Gastroesophageal sphincter (tissue), 4 donors: Measurements from ENCODE around the gene TRAK2. TPM values are rescaled to one million over a fixed set of nuclear protein-coding genes. Genes with fewer than 3 reads are reported as not detected.

Source experiments
- ATAC-seq: fragments of 150-250 bp; one replicate; pipeline ENCODE4 v1.9.1; 2016; ENCODE audit warnings: mild to moderate bottlenecking, moderate library complexity
- H3K27ac ChIP-seq, 4 donors: fragments of 200-600 bp; sonication (generic) in 3 of 4; 1 replicate in 3 of 4; 2 replicates in 1 of 4; pipeline ENCODE4 v1.5.1; 2016 to 2019
- H3K27me3 ChIP-seq: fragments of 200-600 bp; sonication (generic); one replicate; pipeline ENCODE4 v1.5.1; 2019
- H3K36me3 ChIP-seq, 2 donors: fragments of 200-600 bp; sonication (generic); one replicate each; pipeline ENCODE4 v1.5.1; 2019; ENCODE audit warnings: control low read depth in 1 of 2
- H3K4me1 ChIP-seq, 3 donors: fragments of 200-600 bp; sonication (generic); 1 replicate in 2 of 3; 2 replicates in 1 of 3; pipeline ENCODE4 v1.5.1; 2016 to 2019; ENCODE audit warnings: control low read depth in 2 of 3
- H3K4me3 ChIP-seq, 2 donors: fragments of 200-600 bp; sonication (generic); one replicate each; pipeline ENCODE4 v1.5.1; 2019; ENCODE audit warnings: mild to moderate bottlenecking in 1 of 2, moderate library complexity in 1 of 2
- H3K9me3 ChIP-seq, 3 donors: fragments of 200-600 bp; sonication (generic); one replicate each; pipeline ENCODE4 v1.5.1; 2017 to 2019; ENCODE audit warnings: control low read depth in 2 of 3
- EP300 ChIP-seq: sonication (generic); formaldehyde crosslinking; IDR thresholded peaks from one replicate; pipeline ENCODE4 v1.6.1; 2017; ENCODE audit warnings: antibody characterized with exemption, mild to moderate bottlenecking
- POLR2A ChIP-seq, 2 donors: fragments of 450-650 bp; IDR thresholded peaks; one replicate each; pipeline ENCODE4 v1.6.1; 2017; ENCODE audit warnings: antibody characterized with exemption in 2 of 2, mild to moderate bottlenecking in 2 of 2, moderate library complexity in 1 of 2
- POLR2AphosphoS5 ChIP-seq: sonication (generic); formaldehyde crosslinking; IDR thresholded peaks from one replicate; pipeline ENCODE4 v1.6.1; 2017; ENCODE audit warnings: antibody characterized with exemption
- WGBS, 2 donors: methylation state at CpG; one replicate each; pipeline ENCODE4 v1.1.5; 2018; ENCODE audit warnings: low coverage in 1 of 2; 5-methylcytosine and 5-hydroxymethylcytosine counted together
- total RNA-seq, 4 donors: library from RNA; depleted of rRNA; stranded (reverse); fragments of >200 nt; gene quantifications; one replicate each; pipeline ENCODE4 v1.1.0, GENCODE V29; 2016
- TF ChIP-seq, protein P1 (sequence below), 4 experiments: fragments of 200-600 bp in 2 of 4; fragments of 450-650 bp in 2 of 4; sonication (generic) in 1 of 4; IDR thresholded peaks; one replicate each; pipeline ENCODE4 v1.5.1; 2017 to 2019; ENCODE audit warnings: antibody characterized with exemption in 4 of 4, mild to moderate bottlenecking in 2 of 4, moderate library complexity in 2 of 4

The TRAK2 gene, protein sequence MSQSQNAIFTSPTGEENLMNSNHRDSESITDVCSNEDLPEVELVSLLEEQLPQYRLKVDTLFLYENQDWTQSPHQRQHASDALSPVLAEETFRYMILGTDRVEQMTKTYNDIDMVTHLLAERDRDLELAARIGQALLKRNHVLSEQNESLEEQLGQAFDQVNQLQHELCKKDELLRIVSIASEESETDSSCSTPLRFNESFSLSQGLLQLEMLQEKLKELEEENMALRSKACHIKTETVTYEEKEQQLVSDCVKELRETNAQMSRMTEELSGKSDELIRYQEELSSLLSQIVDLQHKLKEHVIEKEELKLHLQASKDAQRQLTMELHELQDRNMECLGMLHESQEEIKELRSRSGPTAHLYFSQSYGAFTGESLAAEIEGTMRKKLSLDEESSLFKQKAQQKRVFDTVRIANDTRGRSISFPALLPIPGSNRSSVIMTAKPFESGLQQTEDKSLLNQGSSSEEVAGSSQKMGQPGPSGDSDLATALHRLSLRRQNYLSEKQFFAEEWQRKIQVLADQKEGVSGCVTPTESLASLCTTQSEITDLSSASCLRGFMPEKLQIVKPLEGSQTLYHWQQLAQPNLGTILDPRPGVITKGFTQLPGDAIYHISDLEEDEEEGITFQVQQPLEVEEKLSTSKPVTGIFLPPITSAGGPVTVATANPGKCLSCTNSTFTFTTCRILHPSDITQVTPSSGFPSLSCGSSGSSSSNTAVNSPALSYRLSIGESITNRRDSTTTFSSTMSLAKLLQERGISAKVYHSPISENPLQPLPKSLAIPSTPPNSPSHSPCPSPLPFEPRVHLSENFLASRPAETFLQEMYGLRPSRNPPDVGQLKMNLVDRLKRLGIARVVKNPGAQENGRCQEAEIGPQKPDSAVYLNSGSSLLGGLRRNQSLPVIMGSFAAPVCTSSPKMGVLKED
- 100 to 1,000 TPM in 2 of 4 donors, 10 to 100 TPM in 2; 64.8 to 129 (median 105) TPM for total RNA-seq

DNA sequence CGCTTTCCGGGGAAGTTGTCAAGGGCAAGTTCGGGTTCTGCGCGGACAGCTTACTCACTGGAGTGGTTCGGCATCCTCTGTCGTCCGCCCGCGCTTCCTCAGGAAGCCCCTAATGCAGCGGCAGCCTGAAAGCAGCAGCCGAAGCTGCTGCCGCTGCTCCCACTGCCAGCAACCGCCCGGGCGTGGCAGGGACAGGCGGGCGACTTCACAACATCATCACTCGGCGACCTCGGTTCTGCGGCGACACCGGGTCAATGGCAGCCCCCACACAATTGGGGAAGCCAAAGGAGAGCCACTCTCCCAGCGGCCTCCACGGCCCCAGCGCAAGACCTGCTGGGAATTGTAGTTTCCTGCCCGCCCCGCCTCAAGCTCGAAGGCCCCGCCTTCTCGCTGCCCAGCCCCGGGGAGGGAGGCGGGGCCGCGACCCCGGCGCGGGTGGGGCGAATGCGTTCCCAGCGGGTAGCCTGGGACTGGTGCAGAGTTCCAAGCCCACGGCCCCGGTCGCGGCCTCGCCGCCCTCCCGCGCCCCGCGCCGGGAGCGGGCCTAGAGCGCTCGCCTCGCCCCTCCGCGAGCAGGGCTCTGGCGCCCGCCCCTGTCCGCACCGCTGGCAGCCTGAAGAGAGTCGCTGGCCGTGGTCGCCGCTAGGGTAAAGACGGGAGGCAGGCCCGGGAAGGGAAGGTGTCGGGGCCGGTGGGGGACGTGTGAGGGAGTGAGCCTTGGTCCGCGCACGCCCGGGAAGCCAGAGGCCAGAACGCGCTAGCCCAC lies at the start of gene TRAK2, which contains the start of gene STRADB:
Gene TRAK2 (minus strand): TSS at position 167 of the 766 bp plus-strand sequence. CDS start 30,951 bp downstream, outside the sequence.
Gene STRADB (plus strand): TSS at position 449 of the 766 bp plus-strand sequence. CDS start 3,101 bp downstream, outside the sequence.
- Histone ChIP-seq H3K27me3 (no peaks in the 10 kb centered on the region), H3K36me3 (peaks cover 0 to 17% of the 10 kb centered on the region in 2 donors), H3K4me1 (peaks cover 3 to 66% (median 9%) of the 10 kb centered on the region in 3 donors), H3K9me3 (no peaks in the 10 kb centered on the region), H3K4me3 (peak within 1 kb of the TSS; percentile 66 to 92), H3K27ac (peak within 1 kb of the TSS; percentile 72 to 95 (median 92))
- TF ChIP-seq POLR2A (IDR thresholded peaks at IDR 0.05) (peak; percentile 65 to 74), POLR2AphosphoS5 (peak; percentile 81), EP300 (no peak)
- TF ChIP-seq, protein P1, sequence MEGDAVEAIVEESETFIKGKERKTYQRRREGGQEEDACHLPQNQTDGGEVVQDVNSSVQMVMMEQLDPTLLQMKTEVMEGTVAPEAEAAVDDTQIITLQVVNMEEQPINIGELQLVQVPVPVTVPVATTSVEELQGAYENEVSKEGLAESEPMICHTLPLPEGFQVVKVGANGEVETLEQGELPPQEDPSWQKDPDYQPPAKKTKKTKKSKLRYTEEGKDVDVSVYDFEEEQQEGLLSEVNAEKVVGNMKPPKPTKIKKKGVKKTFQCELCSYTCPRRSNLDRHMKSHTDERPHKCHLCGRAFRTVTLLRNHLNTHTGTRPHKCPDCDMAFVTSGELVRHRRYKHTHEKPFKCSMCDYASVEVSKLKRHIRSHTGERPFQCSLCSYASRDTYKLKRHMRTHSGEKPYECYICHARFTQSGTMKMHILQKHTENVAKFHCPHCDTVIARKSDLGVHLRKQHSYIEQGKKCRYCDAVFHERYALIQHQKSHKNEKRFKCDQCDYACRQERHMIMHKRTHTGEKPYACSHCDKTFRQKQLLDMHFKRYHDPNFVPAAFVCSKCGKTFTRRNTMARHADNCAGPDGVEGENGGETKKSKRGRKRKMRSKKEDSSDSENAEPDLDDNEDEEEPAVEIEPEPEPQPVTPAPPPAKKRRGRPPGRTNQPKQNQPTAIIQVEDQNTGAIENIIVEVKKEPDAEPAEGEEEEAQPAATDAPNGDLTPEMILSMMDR (IDR thresholded peaks at IDR 0.05): peak in 3 of 4 experiments; percentile 58 to 60 (median 59)
- ATAC-seq: peak; percentile 99
- 0% methylated on average over 2 of the region's 78 CpGs; no CpG with 5 or more reads in 1 of the 2 donors for WGBS, 2 donors

DNA sequence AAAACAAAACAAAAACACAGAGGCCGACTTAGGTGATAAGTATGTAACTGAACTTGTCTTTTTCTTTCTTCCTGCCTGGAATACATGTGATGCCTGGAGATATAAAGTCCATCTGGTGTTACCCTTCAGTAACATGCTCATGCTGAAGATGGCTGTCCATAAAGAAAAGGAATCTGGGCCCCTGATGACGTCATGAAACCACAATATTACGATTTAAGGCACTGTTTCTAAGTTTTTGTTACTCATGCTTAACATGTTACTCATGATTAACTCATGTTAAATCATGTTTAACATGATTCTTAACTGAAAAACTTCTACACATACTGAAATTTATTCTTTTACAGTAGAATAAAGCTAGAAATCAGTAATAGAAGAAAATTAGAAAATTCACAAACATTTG lies 49.3 kb upstream of the TRAK2 start:
- Histone ChIP-seq H3K4me3 (no peak overlapping the region), H3K4me1 (no peaks in the 10 kb centered on the region), H3K9me3 (peaks cover 0 to 28% (median 0%) of the 10 kb centered on the region in 3 donors), H3K36me3 (no peaks in the 10 kb centered on the region), H3K27me3 (no peaks in the 10 kb centered on the region), H3K27ac (no peak overlapping the region)
- 62 to 85% methylated on average over 3 of the region's 3 CpGs for WGBS, 2 donors
- no peak for ATAC-seq
- TF ChIP-seq POLR2A (IDR thresholded peaks at IDR 0.05) (no peak), POLR2AphosphoS5 (no peak), EP300 (no peak)
- TF ChIP-seq, protein P1 (IDR thresholded peaks at IDR 0.05): no peak

DNA sequence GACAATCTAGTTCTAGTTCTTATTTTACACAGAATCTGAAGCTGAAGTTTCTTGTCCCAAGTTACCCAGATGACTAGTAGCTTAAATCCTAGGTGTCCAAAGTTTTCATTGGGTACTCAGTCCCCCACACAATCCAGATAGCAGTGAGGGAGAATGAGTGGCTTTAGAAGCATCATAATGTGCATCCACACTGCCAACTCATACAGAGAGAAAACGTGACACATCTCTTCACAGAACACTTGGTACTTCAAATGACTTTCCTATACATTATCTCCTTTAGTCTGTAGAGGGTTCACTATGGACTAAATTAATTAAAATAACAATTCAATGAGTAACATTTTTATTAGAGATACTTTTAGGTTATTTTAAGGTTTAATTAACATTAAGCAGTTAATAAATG lies 45.5 kb upstream of the TRAK2 start:
- no peak for TF ChIP-seq EP300
- TF ChIP-seq POLR2A (IDR thresholded peaks at IDR 0.05): no peak
- TF ChIP-seq, protein P1 (IDR thresholded peaks at IDR 0.05): no peak
- no peak for TF ChIP-seq POLR2AphosphoS5
- Histone ChIP-seq H3K4me3 (no peak overlapping the region), H3K4me1 (no peaks in the 10 kb centered on the region), H3K9me3 (peaks cover 0 to 4% (median 0%) of the 10 kb centered on the region in 3 donors), H3K36me3 (no peaks in the 10 kb centered on the region), H3K27me3 (no peaks in the 10 kb centered on the region), H3K27ac (no peak overlapping the region)
- no peak for ATAC-seq
- WGBS, 2 donors: 67 to 80% methylated on average over 1 of the region's 1 CpG

DNA sequence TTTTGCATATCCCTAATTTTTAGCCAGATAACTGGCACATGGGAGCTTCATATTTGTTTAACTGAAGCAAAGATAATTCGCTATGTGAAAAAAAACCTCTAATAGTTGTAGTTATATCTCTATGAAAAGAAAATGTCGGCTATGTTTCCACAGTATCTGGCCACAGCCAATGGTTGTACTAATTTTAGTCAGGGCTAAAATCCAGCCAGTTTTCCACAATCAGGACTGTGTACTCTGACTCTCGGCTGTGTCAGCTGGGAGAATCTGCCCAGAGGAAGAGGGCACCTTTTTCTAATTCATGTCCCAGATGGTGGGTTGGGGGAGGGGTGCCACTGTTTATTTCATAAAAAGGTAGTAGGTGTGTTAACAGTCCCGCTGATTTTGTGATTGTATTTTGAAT lies 39.0 kb upstream of the TRAK2 start:
- H3K27me3 ChIP-seq: no peaks in the 10 kb centered on the region
- H3K4me3 ChIP-seq: no peak overlapping the region
- no peak overlapping the region for H3K27ac ChIP-seq
- 69 to 74% methylated on average over 4 of the region's 4 CpGs for WGBS, 2 donors
- no peaks in the 10 kb centered on the region for H3K4me1 ChIP-seq
- no peaks in the 10 kb centered on the region for H3K9me3 ChIP-seq
- H3K36me3 ChIP-seq: no peaks in the 10 kb centered on the region
- TF ChIP-seq POLR2A (IDR thresholded peaks at IDR 0.05) (no peak), POLR2AphosphoS5 (no peak), EP300 (no peak)
- TF ChIP-seq, protein P1 (IDR thresholded peaks at IDR 0.05): no peak
- ATAC-seq: no peak
